ENCODE measurements around the gene UBAC1. TPM values are rescaled to one million over a fixed set of nuclear protein-coding genes. Genes with fewer than 3 reads are reported as not detected.
"Not testable (repeated sequence)": the region's sequence is repeated elsewhere in the genome, so short reads cannot be mapped to it uniquely, and the experiment has no call there.

UBAC1 gene
- total RNA-seq, 1 donor from 2014 or later = 31.0 TPM

GRCh38 chr9:135946392-135946994 is 14.7 kb downstream of the UBAC1 start:
- peaks cover 39 to 78% of the 10 kb centered on the region in 2 donors for H3K36me3 ChIP-seq
- H3K27me3 ChIP-seq = no peaks in the 10 kb centered on the region
- intact Hi-C loops (cut with DNase I) = no loop called here
- H3K27ac ChIP-seq = no peak overlapping the region
- no peaks in the 10 kb centered on the region for H3K9me3 ChIP-seq
- TF ChIP-seq CTCF (IDR thresholded peaks at IDR 0.05) = no peak
- no peak overlapping the region for H3K4me3 ChIP-seq
- no peaks in the 10 kb centered on the region for H3K4me1 ChIP-seq
- DNase-seq (ENCODE audit: low spot score in 2 of 2) = no peak

- intact Hi-C loops (cut with DNase I) = no loop called here
- Histone ChIP-seq H3K4me3 (no peak overlapping the region), H3K9me3 (no peaks in the 10 kb centered on the region), H3K4me1 (no peaks in the 10 kb centered on the region), H3K36me3 (peaks cover 40 to 74% of the 10 kb centered on the region in 2 donors), H3K27me3 (no peaks in the 10 kb centered on the region), H3K27ac (no peak overlapping the region)
- DNase-seq (ENCODE audit: low spot score in 2 of 2) = no peak
- TF ChIP-seq CTCF (IDR thresholded peaks at IDR 0.05) = no peak
Observed at GRCh38 chr9:135945969-135946368, 15.2 kb downstream of the UBAC1 start.

GRCh38 chr9:135944444-135945252 is 16.5 kb downstream of the UBAC1 start:
- H3K27me3 ChIP-seq = no peaks in the 10 kb centered on the region
- H3K36me3 ChIP-seq = peaks cover 42 to 72% of the 10 kb centered on the region in 2 donors
- no peaks in the 10 kb centered on the region for H3K9me3 ChIP-seq
- no peak overlapping the region for H3K27ac ChIP-seq
- intact Hi-C loops (cut with DNase I) = no loop called here
- no peak for DNase-seq (ENCODE audit: low spot score in 2 of 2)
- H3K4me1 ChIP-seq = no peaks in the 10 kb centered on the region
- no peak for TF ChIP-seq CTCF (IDR thresholded peaks at IDR 0.05)
- H3K4me3 ChIP-seq = no peak overlapping the region

GRCh38 chr9:135943604-135944003 is 17.6 kb downstream of the UBAC1 start:
- intact Hi-C loops (cut with DNase I); DNase-seq (ENCODE audit: low spot score in 2 of 2); H3K27ac ChIP-seq; H3K9me3 ChIP-seq; H3K4me1 ChIP-seq; H3K27me3 ChIP-seq; H3K4me3 ChIP-seq: not testable (repeated sequence)
- H3K36me3 ChIP-seq = peaks cover 47 to 78% of the 10 kb centered on the region in 2 donors

GRCh38 chr9:135941288-135941995 is 19.7 kb downstream of the UBAC1 start:
- no peak for DNase-seq (ENCODE audit: low spot score in 2 of 2)

More at GRCh38 chr9:135941288-135941995, 19.7 kb downstream of the UBAC1 start:
- Histone ChIP-seq H3K27ac (no peak overlapping the region), H3K4me1 (no peaks in the 10 kb centered on the region), H3K9me3 (no peaks in the 10 kb centered on the region), H3K4me3 (no peak overlapping the region), H3K36me3 (peaks cover 54 to 89% of the 10 kb centered on the region in 2 donors), H3K27me3 (no peaks in the 10 kb centered on the region)
- no peak for TF ChIP-seq CTCF (IDR thresholded peaks at IDR 0.05)
- intact Hi-C loops (cut with DNase I) = no loop called here

All from ascending aorta (tissue), 2 donors.